Activated T-cell treated with anti-CD3 and anti-CD28 coated beads, Interleukin-2, amount 50 U/mL, for 72 hours (primary cell): Measurements from ENCODE around the gene RGCC. TPM values are rescaled to one million over a fixed set of nuclear protein-coding genes. Genes with fewer than 3 reads are reported as not detected.
"Not testable (repeated sequence)": the region's sequence is repeated elsewhere in the genome, so short reads cannot be mapped to it uniquely, and the experiment has no call there.

Experiments
- ATAC-seq, 2 donors: fragments of 150-1000 bp; cut with Tn5 transposase; replicated peaks in 1 of 2; 2 replicates each; pipeline ENCODE4 v1.10.0; 2021; ENCODE audit warnings: moderate library complexity in 2 of 2, mild to moderate bottlenecking in 1 of 2
- DNase-seq, 2 donors: peaks; one replicate each; pipeline ENCODE4 v3.0.0; 2021 to 2022; ENCODE audit warnings: mixed read lengths in 1 of 2
- H3K27ac Mint-ChIP-seq: one replicate; pipeline ENCODE4 v1.8.0; 2022; ENCODE audit warnings: mild to moderate bottlenecking, moderate library complexity, mixed read lengths
- H3K27me3 Mint-ChIP-seq: one replicate; pipeline ENCODE4 v1.8.0; 2022; ENCODE audit warnings: low read depth, mixed read lengths
- H3K36me3 Mint-ChIP-seq, 2 donors: one replicate each; pipeline ENCODE4 v1.8.0; 2022; ENCODE audit warnings: mixed read lengths in 2 of 2, mild to moderate bottlenecking in 1 of 2; ENCODE audit not compliant: insufficient read depth in 2 of 2
- H3K4me1 Mint-ChIP-seq: one replicate; pipeline ENCODE4 v1.8.0; 2022; ENCODE audit warnings: low read depth, mixed read lengths
- H3K4me3 Mint-ChIP-seq, 2 donors: one replicate each; pipeline ENCODE4 v1.8.0; 2022; ENCODE audit warnings: mild to moderate bottlenecking in 2 of 2, mixed read lengths in 2 of 2, moderate library complexity in 2 of 2
- H3K9me3 Mint-ChIP-seq, 2 donors: one replicate each; pipeline ENCODE4 v1.8.0; 2022; ENCODE audit warnings: mixed read lengths in 2 of 2
- total RNA-seq, 2 donors: library from RNA; stranded (reverse); gene quantifications; one replicate each; pipeline ENCODE4 v1.2.3, GENCODE V29; 2022

Gene RGCC
- total RNA-seq, 2 donors from 2014 or later, result 85.1 to 111 TPM

DNA sequence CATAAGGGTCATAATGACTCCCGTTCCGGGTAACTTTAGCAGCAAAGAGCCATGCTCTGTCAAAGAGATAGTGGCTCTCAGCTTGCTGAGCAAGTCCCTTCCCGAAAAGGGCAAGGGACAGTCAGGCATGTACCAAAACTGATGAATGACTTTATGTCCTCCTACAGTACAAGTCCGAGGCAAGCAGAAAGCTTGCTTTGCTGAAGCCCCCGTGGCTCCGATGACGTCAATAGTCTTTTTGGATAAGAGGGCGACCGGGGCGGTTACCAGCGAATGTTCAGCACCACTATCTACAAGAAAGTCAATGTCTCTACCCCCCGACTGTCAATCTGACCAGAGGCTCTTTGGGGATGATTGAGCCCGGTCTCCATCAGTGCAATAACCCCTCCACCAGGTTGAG is 34.1 kb upstream of the RGCC start:
- not testable (repeated sequence) for H3K27ac Mint-ChIP-seq, H3K9me3 Mint-ChIP-seq, H3K27me3 Mint-ChIP-seq, ATAC-seq, H3K36me3 Mint-ChIP-seq, H3K4me1 Mint-ChIP-seq, H3K4me3 Mint-ChIP-seq, DNase-seq

DNA sequence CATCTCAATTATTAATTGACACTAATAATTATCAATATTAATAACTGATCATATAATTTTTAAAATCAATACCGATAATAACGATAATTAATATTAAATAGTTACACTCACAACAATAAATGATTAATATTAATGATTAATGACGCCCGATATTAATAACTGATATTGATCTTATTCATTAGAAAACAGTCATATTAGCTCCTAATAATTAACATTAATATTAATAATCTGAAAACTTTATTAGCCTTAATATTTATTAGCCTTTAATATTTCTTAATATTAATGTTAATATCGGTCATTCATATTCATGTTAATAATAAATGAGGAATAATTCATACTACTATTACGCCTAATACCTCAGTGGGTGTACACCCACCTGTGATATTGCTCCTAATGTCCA is 32.7 kb upstream of the RGCC start:
- H3K27ac Mint-ChIP-seq, ATAC-seq, DNase-seq, H3K36me3 Mint-ChIP-seq, H3K27me3 Mint-ChIP-seq, H3K4me3 Mint-ChIP-seq, H3K4me1 Mint-ChIP-seq, H3K9me3 Mint-ChIP-seq: not testable (repeated sequence)

DNA sequence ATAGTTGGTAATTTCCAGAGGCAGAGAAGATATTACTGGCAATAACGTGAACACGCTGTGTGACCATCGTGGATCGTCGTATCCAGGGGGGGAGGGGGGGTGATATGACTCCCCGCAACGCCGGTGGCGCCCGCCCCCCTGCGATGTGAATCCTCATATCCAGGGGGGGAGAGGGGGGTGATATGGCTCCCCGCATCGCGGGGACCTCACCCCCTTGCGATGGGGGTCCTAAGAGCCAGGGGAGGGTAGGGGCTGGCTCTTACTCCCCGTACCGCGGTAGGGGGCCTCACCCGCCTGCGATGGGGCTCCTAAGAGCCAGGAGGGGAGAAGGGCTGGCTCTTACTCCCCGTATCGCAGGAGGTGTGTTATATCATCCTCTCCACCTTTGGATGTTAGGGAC is 31.3 kb upstream of the RGCC start:
- H3K9me3 Mint-ChIP-seq, result no peaks in the 10 kb centered on the region
- ATAC-seq, result peak; percentile 49 to 60
- no peak overlapping the region for H3K4me3 Mint-ChIP-seq
- DNase-seq, result no peak
- no peaks in the 10 kb centered on the region for H3K27me3 Mint-ChIP-seq
- H3K27ac Mint-ChIP-seq, result no peak overlapping the region
- peaks cover 5% of the 10 kb centered on the region for H3K4me1 Mint-ChIP-seq
- no peaks in the 10 kb centered on the region for H3K36me3 Mint-ChIP-seq

DNA sequence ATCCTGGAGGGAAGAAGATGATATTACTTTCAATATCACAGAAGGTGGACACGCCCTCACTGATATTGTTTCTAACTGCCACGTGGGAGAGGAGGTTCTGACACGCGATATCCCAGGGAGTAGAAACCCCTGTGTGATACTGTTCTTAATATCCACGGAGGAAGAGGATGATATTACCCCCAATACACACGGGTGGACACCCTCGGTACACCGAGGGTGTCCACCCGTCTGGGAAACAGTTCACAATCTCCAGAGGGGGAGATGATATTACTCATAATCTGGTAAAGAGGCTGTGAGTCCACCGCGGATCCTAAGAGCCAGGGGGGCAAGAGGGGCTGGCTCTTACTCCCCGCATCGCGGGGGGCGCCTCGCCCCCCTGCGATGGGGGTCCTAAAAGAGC is 29.7 kb upstream of the RGCC start:
- Mint-ChIP-seq H3K27ac (no peak overlapping the region), H3K4me1 (peaks cover 5% of the 10 kb centered on the region), H3K27me3 (no peaks in the 10 kb centered on the region), H3K4me3 (peak overlapping the region; percentile 52 to 69), H3K36me3 (no peaks in the 10 kb centered on the region), H3K9me3 (no peaks in the 10 kb centered on the region)
- peak; percentile 30 to 43 for ATAC-seq
- DNase-seq, result no peak

DNA sequence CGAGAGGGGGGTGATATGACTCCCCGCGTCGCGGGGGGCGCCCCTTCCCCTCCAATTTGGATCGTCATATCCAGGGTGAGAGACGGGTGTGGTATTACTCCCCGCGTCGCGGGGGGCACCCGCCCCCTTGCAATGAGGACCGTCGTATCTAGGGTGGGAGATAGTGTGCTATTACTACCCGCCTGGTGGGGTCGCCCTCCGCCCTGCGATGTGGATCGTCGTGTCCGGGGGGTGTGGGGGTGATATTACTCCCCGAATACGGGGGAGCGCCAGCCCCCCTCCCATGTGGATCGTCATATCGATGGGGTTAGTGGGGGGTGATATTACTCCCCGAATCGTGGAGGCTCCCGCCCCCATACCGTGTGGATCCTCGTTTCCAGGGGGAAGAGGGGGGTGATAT is 29.2 kb upstream of the RGCC start:
- H3K9me3 Mint-ChIP-seq, result no peaks in the 10 kb centered on the region
- H3K36me3 Mint-ChIP-seq, result no peaks in the 10 kb centered on the region
- H3K4me3 Mint-ChIP-seq, result peak overlapping the region in 1 of 2 donors; percentile 69
- peaks cover 5% of the 10 kb centered on the region for H3K4me1 Mint-ChIP-seq
- ATAC-seq (peak; percentile 85), DNase-seq (peak; percentile 40 to 50)
- H3K27ac Mint-ChIP-seq, result no peak overlapping the region
- no peaks in the 10 kb centered on the region for H3K27me3 Mint-ChIP-seq

DNA sequence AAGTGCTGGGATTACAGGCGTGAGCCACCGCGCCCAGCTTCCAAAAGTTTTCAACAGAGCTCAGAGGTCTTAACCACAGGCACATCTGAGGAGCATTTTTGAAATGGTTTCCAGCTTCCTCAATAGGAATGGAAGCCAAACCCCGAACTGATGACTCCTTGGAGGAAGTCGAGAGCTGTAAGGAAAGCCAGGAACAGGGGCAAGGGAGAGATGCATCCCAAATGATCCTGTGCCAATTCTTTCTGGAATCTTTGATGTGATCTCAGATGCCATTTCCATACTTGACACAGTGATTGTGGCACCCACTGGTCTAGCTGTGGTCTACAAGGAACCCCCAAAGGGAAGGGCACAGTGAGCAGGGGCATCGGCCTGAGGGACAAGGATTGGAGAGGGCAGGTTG is 23.3 kb upstream of the RGCC start:
- DNase-seq, H3K27me3 Mint-ChIP-seq, H3K36me3 Mint-ChIP-seq, H3K4me3 Mint-ChIP-seq, H3K9me3 Mint-ChIP-seq, H3K4me1 Mint-ChIP-seq, H3K27ac Mint-ChIP-seq, ATAC-seq: not testable (repeated sequence)

DNA sequence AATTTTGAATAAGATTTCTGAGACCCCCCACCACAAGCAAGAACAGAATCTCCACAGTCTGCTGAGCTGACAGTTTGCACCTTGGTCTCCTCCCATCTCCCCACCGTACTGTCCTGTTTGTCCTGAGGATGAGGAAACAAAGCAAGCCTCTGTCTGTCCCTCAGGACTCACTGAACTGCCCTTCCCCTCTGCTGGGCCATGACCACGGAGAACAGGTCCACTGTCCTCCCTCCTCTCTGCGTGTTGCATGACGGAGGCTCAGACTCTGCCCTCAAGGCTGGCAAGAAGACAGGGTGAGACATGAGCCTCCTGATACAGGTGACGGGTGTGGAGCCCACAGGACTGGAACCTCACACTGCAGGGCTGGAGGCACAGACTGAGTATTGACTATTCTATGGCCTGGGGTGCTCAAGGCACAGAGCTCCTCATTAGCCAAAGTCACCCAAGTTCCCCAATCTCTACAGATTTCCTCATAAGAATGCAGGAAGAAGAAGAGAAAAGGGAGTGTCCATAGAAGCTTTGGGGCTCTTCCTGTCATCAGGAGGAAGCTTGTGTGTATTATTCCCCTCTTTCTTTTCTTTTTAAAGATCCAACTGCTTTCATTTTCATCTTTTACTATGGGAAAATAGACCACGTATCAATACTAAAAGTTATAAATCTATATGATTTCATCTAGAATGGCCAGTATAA is 22.4 kb upstream of the RGCC start:
- no peak overlapping the region for H3K4me3 Mint-ChIP-seq
- H3K36me3 Mint-ChIP-seq, result no peaks in the 10 kb centered on the region
- no peak overlapping the region for H3K27ac Mint-ChIP-seq
- no peaks in the 10 kb centered on the region for H3K9me3 Mint-ChIP-seq
- DNase-seq (no peak), ATAC-seq (no peak)
- no peaks in the 10 kb centered on the region for H3K27me3 Mint-ChIP-seq
- H3K4me1 Mint-ChIP-seq, result peaks cover 9% of the 10 kb centered on the region

DNA sequence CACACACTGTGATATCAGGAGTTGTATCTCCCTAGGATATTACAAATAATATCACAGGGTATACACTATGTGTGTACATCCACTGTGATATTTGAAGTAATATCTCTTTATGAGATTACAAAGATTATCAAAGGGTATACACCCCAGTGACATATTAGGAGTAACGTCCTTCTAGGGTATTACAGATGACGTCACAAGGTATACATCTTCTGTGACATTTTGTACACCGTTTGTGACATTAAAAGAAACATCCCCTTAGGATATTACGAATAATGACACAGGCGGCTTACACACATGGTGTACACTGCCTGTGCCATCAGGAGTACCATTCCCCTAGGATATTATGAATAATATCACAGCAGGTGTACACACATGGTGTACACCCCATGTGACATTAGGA is 13.4 kb upstream of the RGCC start:
- Mint-ChIP-seq H3K9me3 (no peaks in the 10 kb centered on the region), H3K27ac (no peak overlapping the region), H3K4me3 (no peak overlapping the region), H3K27me3 (no peaks in the 10 kb centered on the region), H3K36me3 (no peaks in the 10 kb centered on the region), H3K4me1 (peaks cover 14% of the 10 kb centered on the region)
- DNase-seq (no peak), ATAC-seq (no peak)

DNA sequence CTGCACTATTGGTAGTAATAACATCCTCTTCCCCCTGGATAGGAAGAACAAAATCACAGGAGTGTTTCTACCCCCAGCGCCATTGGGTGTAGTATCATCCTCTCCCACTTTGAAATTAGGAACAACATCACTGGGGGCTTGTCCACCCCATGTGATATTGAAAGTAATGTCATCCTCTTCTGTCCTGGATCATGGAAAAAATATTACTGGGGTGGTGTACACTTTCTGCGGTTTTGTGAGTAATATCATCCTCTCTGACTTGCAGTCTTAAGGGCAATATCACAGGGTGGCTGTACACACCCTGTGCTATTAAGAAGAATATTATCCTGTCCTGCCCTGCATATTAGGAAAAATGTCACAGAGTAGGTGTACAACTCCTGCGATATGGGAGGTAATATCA is 4.9 kb upstream of the RGCC start:
- H3K27ac Mint-ChIP-seq, result peak overlapping the region; percentile 22
- no peak for ATAC-seq
- peaks cover 15% of the 10 kb centered on the region for H3K4me1 Mint-ChIP-seq
- peak in 1 of 2 donors; percentile 3 for DNase-seq
- H3K9me3 Mint-ChIP-seq, result no peaks in the 10 kb centered on the region
- H3K36me3 Mint-ChIP-seq, result no peaks in the 10 kb centered on the region
- H3K4me3 Mint-ChIP-seq, result no peak overlapping the region
- peaks cover 20% of the 10 kb centered on the region for H3K27me3 Mint-ChIP-seq

DNA sequence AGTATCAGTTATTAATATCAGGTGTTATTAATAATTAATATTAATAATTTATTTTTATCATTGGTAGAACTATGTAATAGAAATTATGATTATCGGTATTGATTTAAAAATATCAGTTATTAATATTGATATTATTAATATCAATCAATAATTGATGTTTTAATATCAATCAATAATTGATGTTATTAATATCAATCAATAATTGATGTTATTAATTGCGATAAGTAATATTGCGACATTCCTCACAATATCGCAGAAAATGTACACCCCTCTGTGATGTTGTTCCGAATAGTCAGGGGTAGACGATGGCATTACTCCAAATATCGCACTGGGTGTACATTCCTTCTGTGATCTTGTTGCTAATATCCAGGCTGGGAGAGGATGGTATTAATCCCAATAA is 3.7 kb upstream of the RGCC start:
- Mint-ChIP-seq H3K4me3 (no peak overlapping the region), H3K27ac (no peak overlapping the region), H3K9me3 (no peaks in the 10 kb centered on the region), H3K27me3 (peaks cover 20% of the 10 kb centered on the region), H3K36me3 (peaks cover 0 to 1% of the 10 kb centered on the region in 2 donors), H3K4me1 (peaks cover 15% of the 10 kb centered on the region)
- ATAC-seq (no peak), DNase-seq (no peak)

DNA sequence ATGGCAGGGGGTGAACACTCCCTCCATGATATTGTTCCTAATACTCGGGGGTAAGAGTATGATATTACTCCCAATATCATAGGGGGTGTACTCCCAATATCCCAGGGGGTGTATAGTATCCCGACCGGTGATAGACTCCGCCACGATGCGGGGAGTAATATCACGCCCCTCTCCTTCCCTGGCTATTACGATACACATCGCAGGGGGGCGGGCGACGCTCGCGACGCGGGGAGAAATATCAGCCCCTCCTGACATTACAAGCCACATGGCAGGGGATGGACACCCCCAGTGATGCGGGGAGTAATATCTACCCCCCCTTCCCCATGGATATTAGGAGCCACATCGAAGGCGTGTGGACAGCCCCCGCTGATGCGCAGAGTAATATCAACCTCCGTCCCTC is 3.2 kb upstream of the RGCC start:
- no peak overlapping the region for H3K4me3 Mint-ChIP-seq
- no peak overlapping the region for H3K27ac Mint-ChIP-seq
- peaks cover 21% of the 10 kb centered on the region for H3K4me1 Mint-ChIP-seq
- ATAC-seq (no peak), DNase-seq (no peak)
- H3K9me3 Mint-ChIP-seq, result no peaks in the 10 kb centered on the region
- H3K27me3 Mint-ChIP-seq, result peaks cover 20% of the 10 kb centered on the region
- H3K36me3 Mint-ChIP-seq, result peaks cover 2 to 4% of the 10 kb centered on the region in 2 donors

DNA sequence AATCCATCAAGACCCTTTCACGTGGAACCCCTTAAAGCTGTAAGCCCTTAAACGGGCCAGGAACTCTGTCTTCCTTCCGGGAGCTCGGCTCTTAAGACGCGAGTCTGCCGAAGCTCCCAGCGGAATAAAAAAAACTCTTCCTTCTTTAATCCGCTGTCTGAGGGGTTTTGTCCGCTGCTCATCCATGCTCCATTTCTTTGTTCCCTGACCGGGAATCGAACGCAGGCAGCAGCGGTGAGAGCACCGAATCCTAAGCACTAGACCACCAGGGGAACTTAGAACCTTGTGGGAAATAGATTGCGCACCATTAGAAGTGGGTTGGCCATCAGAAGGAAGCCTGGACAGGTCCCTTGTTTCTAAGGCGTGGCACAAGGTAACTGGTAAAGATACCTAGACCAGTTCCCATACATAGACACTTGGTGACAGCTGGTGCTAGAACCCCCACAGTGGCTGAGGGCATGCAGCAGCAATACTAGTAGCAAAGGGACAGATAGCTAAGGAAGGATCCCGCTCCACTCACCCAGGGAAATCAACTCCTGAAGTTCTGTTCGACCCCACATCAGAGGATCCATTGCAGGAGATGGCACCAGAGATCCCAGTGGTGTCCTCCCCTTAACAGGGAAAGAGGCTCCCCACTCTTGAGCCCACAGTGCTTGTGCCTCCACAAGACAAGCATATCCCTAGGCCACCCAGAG is 1.5 kb upstream of the RGCC start:
- DNase-seq, result no peak
- Mint-ChIP-seq H3K27ac (no peak overlapping the region), H3K9me3 (no peaks in the 10 kb centered on the region), H3K4me1 (peaks cover 38% of the 10 kb centered on the region), H3K36me3 (peaks cover 8 to 12% of the 10 kb centered on the region in 2 donors), H3K4me3 (peak overlapping the region; percentile 76 to 85), H3K27me3 (peaks cover 20% of the 10 kb centered on the region)
- ATAC-seq, result no peak

DNA sequence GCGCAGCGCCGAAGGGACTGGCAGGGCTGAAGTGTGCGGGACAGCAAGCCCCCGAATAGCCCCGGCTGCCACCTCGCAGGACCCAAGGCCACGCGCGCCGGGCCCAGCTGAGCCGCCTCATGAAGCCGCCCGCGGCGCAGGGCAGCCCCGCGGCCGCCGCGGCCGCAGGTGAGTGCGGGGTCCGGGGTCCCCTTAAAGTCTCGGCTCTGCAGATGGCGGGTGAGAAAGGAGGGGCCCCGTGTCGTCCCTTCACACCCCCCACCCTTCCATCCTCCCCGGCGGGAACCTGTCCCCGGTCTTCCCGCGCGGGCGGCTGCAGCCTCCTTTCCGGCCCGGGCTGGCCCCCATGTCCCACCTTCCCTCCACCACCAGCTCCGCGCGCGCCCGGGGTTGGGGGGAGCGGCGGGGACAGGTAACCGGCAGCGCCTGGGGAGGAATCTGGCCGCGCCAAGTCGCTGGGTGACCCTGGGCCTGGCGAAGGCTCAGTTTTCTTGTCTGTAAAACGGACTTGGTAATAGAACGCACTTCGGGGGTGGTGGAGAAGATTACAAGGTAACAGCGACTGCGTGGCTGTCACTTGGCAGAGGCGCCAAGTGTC is 338 bp downstream of the RGCC start:
- Mint-ChIP-seq H3K27me3 (peaks cover 20% of the 10 kb centered on the region), H3K4me1 (peaks cover 55% of the 10 kb centered on the region), H3K27ac (no peak overlapping the region), H3K4me3 (peak overlapping the region; percentile 93), H3K36me3 (peaks cover 8 to 12% of the 10 kb centered on the region in 2 donors), H3K9me3 (no peaks in the 10 kb centered on the region)
- peak; percentile 38 to 56 for DNase-seq
- peak; percentile 4 to 21 for ATAC-seq
